HG02759 (cell line): ENCODE results near the gene PLA2G6.
"Not testable (repeated sequence)": the region's sequence is repeated elsewhere in the genome, so short reads cannot be mapped to it uniquely, and the experiment has no call there.

Experiments used
- ATAC-seq: cut with Tn5 transposase; IDR thresholded peaks from one replicate; pipeline ENCODE4 v1.9.1; 2021; ENCODE audit warnings: mild to moderate bottlenecking, moderate library complexity; ENCODE audit not compliant: unreplicated experiment

Gene PLA2G6

DNA sequence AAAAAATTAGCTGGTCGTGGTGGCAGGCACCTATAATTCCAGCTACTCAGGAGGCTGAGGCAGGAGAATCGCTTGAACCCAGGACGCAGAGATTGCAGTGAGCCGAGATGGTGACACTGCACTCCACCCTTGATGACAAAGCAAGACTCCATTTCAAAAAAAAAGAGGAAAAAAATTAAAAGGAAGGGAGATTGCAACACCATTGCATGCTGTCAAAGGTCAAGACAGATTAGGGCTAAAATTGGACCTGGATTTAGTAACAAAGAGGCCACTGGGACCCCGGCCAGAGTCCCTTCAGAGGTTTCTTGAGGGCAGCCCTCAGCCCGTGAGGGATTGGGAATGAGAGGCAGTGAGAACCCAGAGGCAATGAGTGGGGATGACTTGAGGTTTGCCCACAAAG, 11.9 kb upstream of the PLA2G6 start:
- ATAC-seq: no peak

DNA sequence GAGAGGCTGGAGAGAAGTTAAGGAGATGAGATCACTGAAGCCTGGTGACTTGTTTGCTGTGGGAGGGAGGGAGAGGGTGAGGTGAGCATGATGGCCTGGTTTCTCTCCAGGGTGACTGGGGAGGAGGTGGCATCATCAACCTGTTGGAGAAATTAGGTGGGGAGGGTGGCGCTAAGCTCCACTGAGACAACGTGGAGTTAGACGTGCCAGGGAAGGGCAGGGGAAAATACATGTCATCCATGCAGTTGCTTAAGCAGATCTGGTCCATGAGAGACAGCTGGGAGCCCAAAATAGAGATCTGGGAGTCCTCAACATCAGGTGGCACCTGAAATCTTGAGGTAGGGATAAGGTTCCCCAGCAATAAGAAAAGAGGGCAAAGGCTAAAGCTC, 10.8 kb upstream of the PLA2G6 start:
- no peak for ATAC-seq

DNA sequence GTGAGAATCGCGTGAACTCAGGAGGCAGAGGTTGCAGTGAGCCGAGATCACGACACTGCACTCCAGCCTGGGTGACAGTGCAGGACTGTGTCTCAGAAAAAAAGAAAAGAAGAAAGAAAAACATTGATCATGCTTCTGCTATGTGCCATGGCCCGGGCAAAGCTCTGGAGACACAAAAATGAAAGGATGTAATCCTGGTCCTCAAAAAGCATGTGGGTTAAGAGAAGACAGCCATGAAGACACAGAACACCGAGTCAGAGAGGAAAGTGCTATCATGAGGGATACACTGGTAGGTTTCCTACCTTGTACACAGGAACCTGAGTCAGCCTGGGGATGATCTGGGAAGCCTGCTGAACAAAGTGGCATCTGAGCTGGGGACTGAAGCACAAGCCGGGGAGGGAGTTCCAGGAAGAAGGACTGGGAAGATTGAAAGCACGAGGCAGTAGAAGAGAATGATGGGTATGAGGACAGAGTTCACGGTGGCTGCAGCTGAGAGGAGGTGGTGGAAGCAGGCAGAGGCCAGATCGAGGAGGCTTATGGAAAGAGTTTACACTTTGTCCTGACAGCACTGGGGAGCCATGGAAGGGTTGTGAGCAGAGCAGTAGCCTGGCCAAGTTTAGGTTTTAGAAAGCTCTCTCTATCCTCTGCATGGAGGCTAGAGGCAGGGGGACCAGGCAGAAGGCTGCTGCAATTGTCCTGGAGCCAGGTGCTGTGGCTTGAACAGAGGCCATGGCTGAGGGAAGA, 10.3 kb upstream of the PLA2G6 start:
- ATAC-seq: no peak

DNA sequence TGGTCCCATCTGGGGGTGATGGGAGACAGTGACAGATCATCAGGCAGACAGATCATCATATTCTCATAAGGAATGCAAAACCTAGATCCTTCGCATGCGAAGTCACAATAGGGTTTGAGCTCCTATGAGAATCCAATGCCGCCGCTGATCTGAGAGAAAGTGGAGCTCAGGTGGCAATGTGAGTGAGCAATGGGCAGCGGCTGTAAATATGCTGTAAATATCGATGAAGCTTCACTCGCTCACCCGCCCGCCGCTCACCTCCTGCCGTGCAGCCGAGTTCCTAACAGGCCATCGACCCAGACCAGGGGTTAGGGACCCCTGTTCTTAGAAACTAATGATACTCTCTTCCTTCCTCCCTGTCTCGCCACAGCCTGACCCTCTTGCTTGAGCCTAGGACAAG, 9.4 kb upstream of the PLA2G6 start:
- ATAC-seq: no peak

DNA sequence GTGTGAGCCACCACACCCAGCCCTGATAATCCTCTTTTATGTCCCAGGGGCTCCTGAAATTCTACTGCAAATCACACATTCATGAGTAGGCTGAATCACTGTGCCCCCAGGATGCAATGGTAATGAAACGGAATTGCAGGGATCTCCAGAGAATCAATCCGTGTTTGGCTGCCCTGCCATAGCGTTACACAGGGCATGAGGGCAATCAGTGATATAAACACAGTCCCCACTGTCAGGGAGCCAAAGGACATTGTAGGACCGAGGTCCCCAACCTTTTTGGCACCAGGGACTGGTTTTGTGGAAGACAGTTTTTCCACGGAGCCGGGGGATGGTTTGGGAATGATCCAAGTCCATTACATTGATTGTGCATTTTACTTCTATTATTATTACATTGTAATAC, 9.0 kb upstream of the PLA2G6 start:
- ATAC-seq: no peak

DNA sequence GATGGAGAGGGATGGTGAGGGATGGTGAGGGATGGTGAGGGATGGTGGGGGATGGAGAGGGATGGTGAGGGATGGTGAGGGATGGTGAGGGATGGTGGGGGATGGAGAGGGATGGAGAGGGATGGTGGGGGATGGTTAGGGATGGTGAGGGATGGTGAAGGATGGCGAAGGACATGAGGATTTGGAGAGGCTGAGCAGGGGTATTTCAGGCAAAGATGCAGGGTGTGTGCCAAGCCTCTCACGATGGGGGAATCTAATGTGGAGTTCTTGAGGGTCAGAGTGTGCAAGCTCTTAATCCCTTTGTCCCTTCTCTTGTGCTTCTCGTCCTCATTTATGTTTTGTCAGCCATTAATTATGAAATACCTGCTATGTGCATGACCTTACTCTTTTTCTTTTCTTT, 7.5 kb upstream of the PLA2G6 start:
- ATAC-seq: no peak

DNA sequence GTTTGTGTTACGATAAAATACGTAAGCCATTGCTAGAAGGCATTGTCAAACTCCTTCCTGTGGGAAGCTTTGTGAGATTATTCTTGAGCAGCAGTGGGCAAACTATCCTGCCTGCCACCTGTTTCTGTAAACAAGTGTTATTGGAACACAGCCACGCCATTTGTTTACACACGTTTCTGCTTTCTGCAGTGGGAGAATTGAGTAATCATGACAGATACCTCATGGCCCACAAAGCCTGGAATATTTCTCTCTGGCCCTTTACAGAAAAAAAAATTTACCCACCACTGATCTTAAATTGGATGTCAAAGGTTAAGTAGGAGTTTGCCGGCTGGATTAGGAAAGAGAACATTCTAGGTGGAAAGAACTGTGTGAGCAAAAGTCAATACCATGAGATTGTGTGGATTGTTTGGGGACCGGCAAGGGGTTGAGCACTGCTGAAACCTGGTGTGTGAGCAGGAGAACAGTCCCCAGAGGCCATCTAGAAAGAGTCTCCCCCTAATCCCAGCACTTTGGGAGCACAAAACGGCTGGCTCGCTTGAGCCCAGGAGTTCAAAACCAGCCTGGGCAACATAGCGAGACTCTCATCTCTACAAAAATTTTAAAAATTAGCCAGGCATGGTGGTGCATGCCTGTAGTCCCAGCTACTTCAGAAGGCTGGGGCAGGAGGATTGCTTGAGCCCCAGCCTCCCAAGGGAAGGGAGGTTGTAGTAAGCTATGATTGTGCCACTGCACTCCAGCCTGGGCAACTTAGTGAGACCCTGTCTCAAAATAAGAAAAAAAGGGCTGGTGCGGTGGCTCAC, 6.0 kb upstream of the PLA2G6 start:
- no peak for ATAC-seq

DNA sequence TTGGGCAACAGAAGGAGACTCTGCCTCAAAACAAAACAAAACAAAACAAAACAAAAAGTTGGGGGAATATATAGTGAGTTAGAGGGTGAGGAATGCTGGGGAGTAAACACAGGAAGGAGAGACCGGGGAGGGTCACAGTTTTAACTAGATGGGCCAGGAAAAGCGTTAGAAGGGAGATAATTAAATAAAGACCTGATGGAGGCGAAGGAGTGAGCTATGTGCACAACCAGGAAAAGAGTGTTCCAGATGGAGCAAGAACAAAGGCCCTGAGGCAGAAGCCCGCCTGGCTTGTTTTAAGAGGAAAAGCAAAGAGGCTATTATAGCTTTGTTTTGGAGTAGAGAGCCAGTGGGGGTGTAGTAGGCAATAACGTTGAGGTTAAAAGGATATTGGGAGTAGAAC, 4.8 kb upstream of the PLA2G6 start:
- ATAC-seq: no peak

DNA sequence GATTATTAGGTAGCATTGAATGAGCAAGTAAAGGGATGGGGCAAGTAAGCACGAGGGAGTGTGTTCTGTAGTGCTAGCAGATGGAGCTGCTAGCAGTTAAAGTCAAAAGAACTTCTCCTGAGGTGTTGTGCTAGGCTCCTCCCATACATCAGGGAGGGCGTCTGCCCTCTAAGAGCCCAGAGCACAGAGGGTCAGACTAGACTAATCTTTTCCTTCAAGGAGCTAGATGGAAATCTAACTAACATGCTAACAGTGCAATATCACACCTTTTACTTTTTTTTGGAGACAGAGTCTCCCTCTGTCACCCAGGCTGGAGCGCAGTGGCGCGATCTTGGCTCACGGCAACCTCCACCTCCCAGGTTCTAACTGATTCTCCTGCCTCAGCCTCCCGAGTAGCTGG, 3.2 kb upstream of the PLA2G6 start:
- no peak for ATAC-seq

DNA sequence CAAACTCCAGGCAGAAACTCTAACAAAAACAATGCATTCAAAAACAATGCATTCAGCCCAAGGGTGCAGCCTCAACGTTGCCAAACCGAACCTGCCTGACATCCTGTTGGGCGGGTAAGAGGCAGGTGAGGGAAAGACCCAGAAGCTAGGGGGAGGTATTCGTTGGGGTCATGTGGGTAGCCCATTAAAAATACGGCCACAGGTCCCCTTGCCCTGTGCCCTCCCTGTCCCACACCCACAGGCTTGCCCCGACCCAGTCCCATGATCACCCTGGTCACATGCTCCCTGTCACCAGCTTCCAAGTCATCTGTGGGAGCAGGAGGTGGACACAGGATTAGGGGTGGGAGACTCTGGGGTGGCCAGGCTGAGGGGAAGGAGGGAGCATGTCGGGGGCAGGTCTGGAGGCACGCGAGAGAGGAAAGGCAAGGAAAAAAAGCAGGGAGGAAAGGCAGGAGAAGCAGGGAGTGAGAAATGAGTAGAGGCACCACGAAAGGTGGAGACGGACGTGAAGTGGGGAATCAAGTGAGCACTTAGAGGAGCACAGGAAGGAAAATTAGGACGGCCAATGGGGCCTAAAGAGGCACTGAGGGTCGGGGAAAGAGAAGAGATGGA, 683 bp downstream of the PLA2G6 start:
- ATAC-seq: no peak

DNA sequence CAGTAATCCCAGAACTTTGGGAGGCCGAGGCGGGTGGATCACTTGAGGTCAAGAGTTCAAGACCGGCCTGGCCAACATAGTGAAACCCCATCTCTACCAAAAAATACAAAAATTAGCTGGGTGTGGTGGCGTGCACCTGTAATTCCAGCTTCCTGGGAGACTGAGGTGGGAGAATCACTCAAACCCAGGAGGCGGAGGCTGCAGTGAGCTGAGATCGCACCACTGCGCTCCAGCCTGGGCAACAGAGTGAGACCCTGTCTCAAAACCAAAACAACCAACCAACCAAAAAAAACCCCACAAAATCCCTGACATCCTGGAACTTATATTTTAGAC, 3.1 kb downstream of the PLA2G6 start:
- ATAC-seq: not testable (repeated sequence)

DNA sequence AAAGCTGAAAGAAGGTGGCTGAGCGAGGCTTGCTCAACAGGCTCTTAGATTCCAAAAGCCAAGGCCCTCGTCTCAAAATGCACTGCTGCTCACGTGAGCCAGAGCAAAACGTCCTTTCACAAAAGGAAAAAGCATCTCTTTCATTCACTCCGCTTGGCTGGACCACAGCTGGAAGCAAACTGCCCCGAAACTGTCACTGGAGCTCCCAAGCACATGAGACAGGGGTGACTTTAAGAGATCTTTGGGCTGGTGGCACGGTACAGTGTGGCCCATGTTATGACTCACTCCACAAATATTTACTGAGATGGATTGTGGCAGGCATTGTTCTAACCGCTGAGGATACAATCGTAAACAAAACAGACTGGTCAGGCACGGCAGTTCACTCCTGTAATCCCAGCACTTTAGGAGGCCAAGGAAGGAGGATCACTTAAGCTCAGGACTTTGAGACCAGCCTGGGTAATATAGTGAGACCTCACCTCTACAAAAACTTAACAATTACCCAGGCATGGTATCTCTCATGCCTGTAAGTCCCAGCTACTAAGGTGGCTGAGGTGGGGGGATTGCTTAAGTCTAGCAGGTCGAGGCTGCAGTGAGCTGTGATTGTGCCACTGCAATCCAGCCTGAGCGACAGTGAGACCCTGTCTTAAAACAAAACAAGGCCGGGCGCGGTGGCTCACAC, 3.6 kb downstream of the PLA2G6 start:
- no peak for ATAC-seq

DNA sequence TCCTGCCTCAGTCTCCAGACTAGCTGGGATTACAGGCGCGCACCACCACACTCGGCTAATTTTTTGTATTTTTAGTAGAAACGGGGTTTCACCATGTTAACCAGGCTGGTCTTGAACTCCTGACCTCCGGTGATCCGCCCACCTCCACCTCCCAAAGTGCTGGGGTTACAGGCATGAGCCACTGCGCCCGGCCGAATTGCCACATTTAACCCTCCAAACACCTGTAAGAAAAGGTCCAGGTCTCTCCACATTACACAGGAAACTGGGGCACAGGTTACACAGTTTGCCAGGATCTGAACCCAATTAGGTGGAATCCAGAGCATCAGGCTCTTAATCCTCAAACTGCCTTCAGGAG, 4.1 kb downstream of the PLA2G6 start:
- ATAC-seq: not testable (repeated sequence)

DNA sequence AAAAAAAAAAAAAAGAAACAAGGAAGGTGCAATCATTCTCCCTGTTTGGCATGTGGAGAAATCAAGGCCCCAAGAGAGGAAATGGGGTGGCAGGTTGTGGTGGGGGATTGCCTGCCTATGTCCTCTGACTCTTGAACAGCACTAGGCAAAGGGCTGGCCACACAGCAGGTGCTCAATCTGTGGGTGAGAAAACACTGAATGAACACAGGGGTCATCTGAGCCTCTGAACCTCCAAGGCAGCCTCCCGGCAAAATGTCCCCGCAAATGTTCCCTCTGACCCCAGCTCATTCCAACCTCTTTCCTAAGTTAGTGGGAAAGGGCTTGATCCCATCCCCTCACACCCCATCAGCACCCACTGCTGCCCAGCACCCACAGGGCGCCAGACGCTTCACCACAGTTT, 4.6 kb downstream of the PLA2G6 start:
- no peak for ATAC-seq

DNA sequence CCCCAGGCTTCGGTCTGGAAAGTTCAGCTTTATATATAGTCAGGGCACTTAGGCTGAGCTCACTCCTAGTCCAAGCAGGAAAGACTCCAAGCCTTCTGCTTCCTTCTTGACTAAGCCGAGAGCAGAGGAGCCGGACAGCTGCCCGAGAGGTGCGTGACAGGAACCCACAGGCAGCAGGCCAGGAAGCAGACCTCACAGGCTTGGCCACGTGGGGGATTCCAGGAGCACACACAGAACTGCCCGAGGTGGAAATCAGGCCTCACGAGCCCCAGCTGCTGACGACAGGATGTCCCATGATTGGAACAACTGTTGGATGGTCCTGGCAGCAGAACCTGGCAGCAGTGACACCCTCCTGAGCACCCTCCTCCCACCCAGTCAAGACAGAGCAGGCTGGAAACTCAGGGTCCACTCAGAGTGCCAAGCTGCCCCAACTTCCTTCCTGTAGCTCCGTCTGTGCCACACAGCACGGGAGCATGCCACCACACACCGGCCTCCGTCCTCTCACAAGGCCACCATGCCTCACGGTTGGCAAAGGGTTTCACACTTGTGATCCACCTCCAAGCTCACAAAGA, 5.4 kb downstream of the PLA2G6 start:
- ATAC-seq: peak; percentile 36

DNA sequence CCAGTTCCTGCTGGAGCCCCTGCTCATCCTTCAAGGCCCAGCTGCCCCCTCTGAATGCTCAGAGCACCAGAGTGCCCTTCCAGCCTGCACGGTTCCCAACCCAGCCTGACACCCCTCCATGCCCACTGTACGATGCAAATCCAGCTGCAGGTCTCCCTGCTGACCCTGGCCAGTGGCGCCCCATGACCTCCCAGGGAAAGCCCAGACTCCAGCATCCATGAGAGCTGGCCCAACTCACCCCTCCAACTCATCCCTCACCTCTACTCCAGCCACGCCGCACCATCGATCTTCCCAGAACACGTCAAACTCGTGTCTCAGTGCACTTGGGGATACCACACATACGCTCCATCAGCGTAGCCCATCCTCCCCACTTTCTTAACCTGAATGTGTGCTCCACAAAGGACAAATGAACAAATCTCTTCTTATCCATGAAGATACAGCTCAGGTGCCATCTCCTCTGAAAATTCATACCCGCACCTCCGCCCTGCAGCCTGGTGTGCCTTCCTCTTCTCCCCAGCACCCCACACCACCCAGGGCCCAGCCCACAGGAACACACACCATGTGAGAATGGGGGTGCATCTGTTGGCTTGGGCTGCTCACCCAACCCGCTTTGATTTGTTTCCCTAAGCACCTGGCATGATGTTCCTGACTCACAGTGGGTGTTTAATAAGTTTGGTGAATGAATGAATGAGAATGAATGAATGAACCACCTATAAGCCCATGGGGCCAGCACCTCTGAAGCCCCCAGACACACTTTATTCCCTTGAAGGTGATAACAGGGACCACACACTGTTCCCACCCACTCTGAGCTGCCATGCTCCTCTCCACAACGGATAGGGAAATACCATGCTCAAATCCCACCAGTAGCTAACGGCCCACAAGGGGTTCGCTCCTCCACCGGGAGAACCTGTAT, 6.2 kb downstream of the PLA2G6 start:
- ATAC-seq: no peak

DNA sequence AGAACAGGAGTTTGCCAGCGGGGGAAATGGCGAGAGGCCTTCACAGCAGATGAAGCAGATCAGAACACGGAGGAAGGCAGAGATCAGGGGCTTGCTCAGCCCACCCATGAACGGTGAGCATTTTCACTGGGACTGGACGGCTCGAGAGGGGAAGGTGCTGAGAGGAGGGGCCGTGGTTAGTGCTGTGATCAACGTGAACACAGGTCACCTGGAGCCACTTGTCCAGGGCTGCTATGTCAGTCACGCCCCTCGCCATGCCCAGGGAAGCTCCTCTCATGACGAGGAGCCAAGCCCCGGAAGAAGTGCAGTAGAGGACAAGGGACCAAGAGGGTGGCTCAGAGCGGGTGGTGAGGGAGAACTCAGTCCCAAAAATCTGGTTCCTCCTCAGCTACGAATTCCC, 7.0 kb downstream of the PLA2G6 start:
- no peak for ATAC-seq

DNA sequence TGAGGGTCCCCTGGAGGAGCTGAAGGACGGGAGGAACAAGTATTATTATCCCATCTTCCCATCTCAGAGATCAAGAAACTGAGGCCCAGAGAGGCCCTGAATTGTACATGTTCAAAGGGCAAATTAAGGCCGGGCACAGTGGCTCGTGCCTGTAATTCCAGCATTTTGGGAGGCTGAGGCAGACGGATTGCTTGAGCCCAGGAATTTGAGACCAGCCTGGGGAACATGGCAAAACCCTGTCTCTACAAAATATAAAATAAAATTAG, 8.1 kb downstream of the PLA2G6 start:
- ATAC-seq: no peak

DNA sequence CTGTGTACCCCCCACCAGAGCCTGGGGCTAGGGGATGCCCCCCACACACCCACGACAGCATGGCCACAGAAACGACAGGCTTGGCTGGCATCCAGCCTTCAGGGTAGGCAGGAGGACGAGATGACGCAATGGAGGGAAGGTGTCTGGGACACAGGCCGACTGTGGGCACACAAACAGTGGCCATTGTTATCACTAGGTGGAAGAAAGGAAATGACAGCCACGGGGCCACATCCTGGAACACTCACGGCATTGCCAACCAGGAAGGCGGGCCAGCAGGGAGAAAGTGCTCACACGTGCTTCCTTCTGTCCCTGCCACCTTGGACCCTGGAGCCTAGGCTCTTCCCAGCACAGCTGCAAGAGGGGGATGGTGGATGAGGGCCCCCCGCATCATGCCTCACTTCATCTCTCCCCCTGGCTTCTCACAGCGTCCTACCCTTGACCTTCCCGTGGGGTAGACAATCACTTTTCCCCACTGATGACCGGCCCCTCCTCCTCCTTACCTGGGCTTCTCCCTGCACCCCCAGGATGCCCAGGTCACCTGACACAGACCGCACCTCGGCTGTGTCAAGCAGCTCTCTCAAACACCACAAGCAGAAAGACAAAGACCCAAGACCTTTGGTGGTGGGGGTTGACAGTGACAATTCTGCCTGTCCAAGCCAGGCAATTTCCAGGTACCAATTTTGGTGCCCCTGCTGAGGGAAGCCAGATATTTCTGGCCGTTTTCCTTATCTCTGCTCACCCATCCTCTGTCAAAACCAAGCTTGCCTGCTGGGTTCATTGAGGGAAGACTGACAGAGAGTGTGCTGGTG, 8.6 kb downstream of the PLA2G6 start:
- no peak for ATAC-seq
